Panc1 (cell line): ENCODE measurements around the gene DNAAF5.

Experiments
- POLR2AphosphoS5 ChIP-seq: IDR thresholded peaks from 2 replicates; pipeline ENCODE4 v1.6.1; 2012; ENCODE audit warnings: mild to moderate bottlenecking, low read depth, low read length, moderate library complexity
- TF ChIP-seq, protein P1 (sequence below): fragments of 450-650 bp; IDR thresholded peaks from 2 replicates; pipeline ENCODE4 v1.5.1; 2017; ENCODE audit warnings: mild to moderate bottlenecking
- TF ChIP-seq, protein P2 (sequence below), 2 experiments: IDR thresholded peaks; 2 replicates each; pipeline ENCODE4 v1.6.1; 2011 to 2012; ENCODE audit warnings: low read depth in 2 of 2, control low read depth in 1 of 2, low read length in 1 of 2, mild to moderate bottlenecking in 1 of 2, moderate library complexity in 1 of 2; ENCODE audit not compliant: insufficient read depth in 1 of 2

DNA sequence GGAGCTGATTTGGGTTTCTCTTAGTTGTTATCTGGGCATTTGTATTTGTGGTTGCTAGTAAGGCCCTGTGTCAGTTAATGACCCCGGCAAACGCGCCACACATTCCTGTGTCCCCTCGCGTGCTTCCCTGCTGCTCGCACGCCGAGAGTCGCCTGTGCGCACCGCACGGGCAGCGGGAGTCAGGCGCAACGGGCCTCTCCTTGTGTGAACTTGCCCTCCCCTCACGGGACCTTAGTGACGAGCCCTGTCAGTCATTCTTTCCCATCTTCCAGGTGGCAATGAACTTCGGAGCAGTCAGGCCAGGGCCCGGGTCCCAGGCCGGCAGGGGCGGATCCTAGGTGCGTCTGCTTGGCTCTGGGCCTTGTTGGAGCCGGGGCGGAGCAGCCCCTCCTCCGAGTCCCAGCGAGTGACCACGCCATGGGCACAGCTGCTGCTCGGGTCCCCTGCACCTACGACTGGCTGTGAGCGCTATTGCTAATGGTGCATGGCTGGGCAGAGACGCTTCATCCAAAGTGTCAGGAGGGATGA is 13.0 kb downstream of the DNAAF5 start:
- TF ChIP-seq, protein P1, sequence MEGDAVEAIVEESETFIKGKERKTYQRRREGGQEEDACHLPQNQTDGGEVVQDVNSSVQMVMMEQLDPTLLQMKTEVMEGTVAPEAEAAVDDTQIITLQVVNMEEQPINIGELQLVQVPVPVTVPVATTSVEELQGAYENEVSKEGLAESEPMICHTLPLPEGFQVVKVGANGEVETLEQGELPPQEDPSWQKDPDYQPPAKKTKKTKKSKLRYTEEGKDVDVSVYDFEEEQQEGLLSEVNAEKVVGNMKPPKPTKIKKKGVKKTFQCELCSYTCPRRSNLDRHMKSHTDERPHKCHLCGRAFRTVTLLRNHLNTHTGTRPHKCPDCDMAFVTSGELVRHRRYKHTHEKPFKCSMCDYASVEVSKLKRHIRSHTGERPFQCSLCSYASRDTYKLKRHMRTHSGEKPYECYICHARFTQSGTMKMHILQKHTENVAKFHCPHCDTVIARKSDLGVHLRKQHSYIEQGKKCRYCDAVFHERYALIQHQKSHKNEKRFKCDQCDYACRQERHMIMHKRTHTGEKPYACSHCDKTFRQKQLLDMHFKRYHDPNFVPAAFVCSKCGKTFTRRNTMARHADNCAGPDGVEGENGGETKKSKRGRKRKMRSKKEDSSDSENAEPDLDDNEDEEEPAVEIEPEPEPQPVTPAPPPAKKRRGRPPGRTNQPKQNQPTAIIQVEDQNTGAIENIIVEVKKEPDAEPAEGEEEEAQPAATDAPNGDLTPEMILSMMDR, result no peak
- TF ChIP-seq POLR2AphosphoS5, result no peak
- TF ChIP-seq, protein P2, sequence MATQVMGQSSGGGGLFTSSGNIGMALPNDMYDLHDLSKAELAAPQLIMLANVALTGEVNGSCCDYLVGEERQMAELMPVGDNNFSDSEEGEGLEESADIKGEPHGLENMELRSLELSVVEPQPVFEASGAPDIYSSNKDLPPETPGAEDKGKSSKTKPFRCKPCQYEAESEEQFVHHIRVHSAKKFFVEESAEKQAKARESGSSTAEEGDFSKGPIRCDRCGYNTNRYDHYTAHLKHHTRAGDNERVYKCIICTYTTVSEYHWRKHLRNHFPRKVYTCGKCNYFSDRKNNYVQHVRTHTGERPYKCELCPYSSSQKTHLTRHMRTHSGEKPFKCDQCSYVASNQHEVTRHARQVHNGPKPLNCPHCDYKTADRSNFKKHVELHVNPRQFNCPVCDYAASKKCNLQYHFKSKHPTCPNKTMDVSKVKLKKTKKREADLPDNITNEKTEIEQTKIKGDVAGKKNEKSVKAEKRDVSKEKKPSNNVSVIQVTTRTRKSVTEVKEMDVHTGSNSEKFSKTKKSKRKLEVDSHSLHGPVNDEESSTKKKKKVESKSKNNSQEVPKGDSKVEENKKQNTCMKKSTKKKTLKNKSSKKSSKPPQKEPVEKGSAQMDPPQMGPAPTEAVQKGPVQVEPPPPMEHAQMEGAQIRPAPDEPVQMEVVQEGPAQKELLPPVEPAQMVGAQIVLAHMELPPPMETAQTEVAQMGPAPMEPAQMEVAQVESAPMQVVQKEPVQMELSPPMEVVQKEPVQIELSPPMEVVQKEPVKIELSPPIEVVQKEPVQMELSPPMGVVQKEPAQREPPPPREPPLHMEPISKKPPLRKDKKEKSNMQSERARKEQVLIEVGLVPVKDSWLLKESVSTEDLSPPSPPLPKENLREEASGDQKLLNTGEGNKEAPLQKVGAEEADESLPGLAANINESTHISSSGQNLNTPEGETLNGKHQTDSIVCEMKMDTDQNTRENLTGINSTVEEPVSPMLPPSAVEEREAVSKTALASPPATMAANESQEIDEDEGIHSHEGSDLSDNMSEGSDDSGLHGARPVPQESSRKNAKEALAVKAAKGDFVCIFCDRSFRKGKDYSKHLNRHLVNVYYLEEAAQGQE (IDR thresholded peaks at IDR 0.05; ENCODE audit: insufficient read depth in 1 of 2, low read depth in 2 of 2, low read length in 1 of 2), result no peak
